Spleen (tissue), 7 donors: ENCODE data around the gene AMY2A.

ENCODE experiments used
- POLR2A ChIP-seq, 3 donors: fragments of 450-650 bp; IDR thresholded peaks; one replicate each; pipeline ENCODE4 v1.5.1; 2017; ENCODE audit warnings: antibody characterized with exemption in 3 of 3, mild to moderate bottlenecking in 1 of 3
- POLR2AphosphoS5 ChIP-seq, 3 donors: sonication (generic); formaldehyde crosslinking; IDR thresholded peaks; one replicate each; pipeline ENCODE4 v1.5.1; 2017; ENCODE audit warnings: antibody characterized with exemption in 3 of 3
- TF ChIP-seq, protein P1 (sequence below), 11 experiments: fragments of 200-600 bp in 7 of 11; fragments of 450-650 bp in 4 of 11; sonication (generic) in 4 of 11; IDR thresholded peaks in 8 of 11; conservative IDR thresholded peaks in 3 of 11; 1 replicate in 7 of 11; 2 replicates in 4 of 11; pipeline versions ENCODE4 v1.4.0 to v1.8.0; 2016 to 2021; ENCODE audit warnings: antibody characterized with exemption in 11 of 11, inconsistent platforms in 4 of 11, mild to moderate bottlenecking in 1 of 11
- donor health status: DM: no; HTN: no; CAD: no; lungs with moderate emphysema.
- donor health status: DM: no; HTN: no; CAD: no.
- donor health status: DM: no; HTN: no; CAD: no.

DNA sequence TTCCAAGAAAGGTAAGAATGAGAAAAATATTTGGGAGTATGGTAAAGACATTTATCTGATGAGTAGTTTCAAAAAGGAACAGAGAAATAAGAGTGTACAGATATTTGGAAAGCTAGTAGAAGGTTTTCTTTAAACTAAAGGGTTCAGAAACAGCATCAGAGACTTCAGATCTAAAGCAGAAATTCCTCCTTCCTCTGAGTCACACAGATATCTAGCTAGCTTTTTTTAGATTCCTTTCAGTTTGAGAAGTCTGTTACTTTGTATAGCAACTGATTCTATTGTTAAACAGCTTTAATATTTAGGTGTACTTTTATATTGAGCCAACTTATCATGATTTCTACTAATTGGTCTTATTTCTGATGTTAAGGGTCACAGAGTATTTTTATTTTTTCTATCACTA lies 41.2 kb upstream of the AMY2A start:
- TF ChIP-seq POLR2AphosphoS5 (IDR thresholded peaks at IDR 0.05): no peak
- no peak for TF ChIP-seq POLR2A (IDR thresholded peaks at IDR 0.05)
- TF ChIP-seq, protein P1, sequence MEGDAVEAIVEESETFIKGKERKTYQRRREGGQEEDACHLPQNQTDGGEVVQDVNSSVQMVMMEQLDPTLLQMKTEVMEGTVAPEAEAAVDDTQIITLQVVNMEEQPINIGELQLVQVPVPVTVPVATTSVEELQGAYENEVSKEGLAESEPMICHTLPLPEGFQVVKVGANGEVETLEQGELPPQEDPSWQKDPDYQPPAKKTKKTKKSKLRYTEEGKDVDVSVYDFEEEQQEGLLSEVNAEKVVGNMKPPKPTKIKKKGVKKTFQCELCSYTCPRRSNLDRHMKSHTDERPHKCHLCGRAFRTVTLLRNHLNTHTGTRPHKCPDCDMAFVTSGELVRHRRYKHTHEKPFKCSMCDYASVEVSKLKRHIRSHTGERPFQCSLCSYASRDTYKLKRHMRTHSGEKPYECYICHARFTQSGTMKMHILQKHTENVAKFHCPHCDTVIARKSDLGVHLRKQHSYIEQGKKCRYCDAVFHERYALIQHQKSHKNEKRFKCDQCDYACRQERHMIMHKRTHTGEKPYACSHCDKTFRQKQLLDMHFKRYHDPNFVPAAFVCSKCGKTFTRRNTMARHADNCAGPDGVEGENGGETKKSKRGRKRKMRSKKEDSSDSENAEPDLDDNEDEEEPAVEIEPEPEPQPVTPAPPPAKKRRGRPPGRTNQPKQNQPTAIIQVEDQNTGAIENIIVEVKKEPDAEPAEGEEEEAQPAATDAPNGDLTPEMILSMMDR (IDR thresholded peaks at IDR 0.05 in 8 of 11, conservative IDR thresholded peaks at IDR 0.05 in 3 of 11): no peak
